ENCODE results near the gene MED13L. TPM values are rescaled to one million over a fixed set of nuclear protein-coding genes. Genes with fewer than 3 reads are reported as not detected.

Gene MED13L
- total RNA-seq, 2 donors from 2014 or later: 88.9 to 140 TPM

- WGBS: 47% methylated on average over 4 of the region's 4 CpGs
- no peak for DNase-seq (ENCODE audit: low spot score)
- H3K27me3 ChIP-seq (replicated peaks; ENCODE audit: insufficient read depth): no peaks in the 10 kb centered on the region
- H3K4me1 ChIP-seq (replicated peaks): peaks cover 4% of the 10 kb centered on the region
- no peaks in the 10 kb centered on the region for H3K9me3 ChIP-seq
- H3K36me3 ChIP-seq: no peaks in the 10 kb centered on the region
- no peak overlapping the region for H3K27ac ChIP-seq
- TF ChIP-seq CTCF (IDR thresholded peaks at IDR 0.05): no peak
- TF ChIP-seq POLR2A (IDR thresholded peaks at IDR 0.05): no peak
- no peak for TF ChIP-seq POLR2AphosphoS5 (IDR thresholded peaks at IDR 0.05)
- intact Hi-C loops (cut with DNase I): no loop called here
- H3K4me3 ChIP-seq: no peak overlapping the region
Measured at GRCh38 chr12:116150001-116150400, 127.5 kb downstream of the MED13L start.

GRCh38 chr12:116148844-116149243 is 128.6 kb downstream of the MED13L start:
- intact Hi-C loops (cut with DNase I): no loop called here
- Histone ChIP-seq H3K9me3 (no peaks in the 10 kb centered on the region), H3K36me3 (no peaks in the 10 kb centered on the region), H3K4me3 (no peak overlapping the region), H3K27ac (no peak overlapping the region), H3K27me3 (replicated peaks; ENCODE audit: insufficient read depth) (no peaks in the 10 kb centered on the region), H3K4me1 (replicated peaks) (peaks cover 6% of the 10 kb centered on the region)
- no peak for TF ChIP-seq POLR2AphosphoS5 (IDR thresholded peaks at IDR 0.05)
- no peak for TF ChIP-seq POLR2A (IDR thresholded peaks at IDR 0.05)
- TF ChIP-seq CTCF (IDR thresholded peaks at IDR 0.05): no peak
- whole genome bisulfite sequencing: 81% methylated on average over 3 of the region's 3 CpGs
- DNase-seq (ENCODE audit: low spot score): no peak

GRCh38 chr12:116146386-116146785 is 131.1 kb downstream of the MED13L start:
- peaks cover 4% of the 10 kb centered on the region for H3K4me1 ChIP-seq (replicated peaks)
- intact Hi-C loops (cut with DNase I): no loop called here
- 99% methylated on average over 8 of the region's 8 CpGs for WGBS

GRCh38 chr12:116145451-116145850 is 132.0 kb downstream of the MED13L start:
- no peaks in the 10 kb centered on the region for H3K27me3 ChIP-seq (replicated peaks; ENCODE audit: insufficient read depth)
- no peaks in the 10 kb centered on the region for H3K9me3 ChIP-seq
- no peak overlapping the region for H3K27ac ChIP-seq
- WGBS: 97% methylated on average over 3 of the region's 3 CpGs
- peaks cover 4% of the 10 kb centered on the region for H3K4me1 ChIP-seq (replicated peaks)
- no peaks in the 10 kb centered on the region for H3K36me3 ChIP-seq
- no peak for DNase-seq (ENCODE audit: low spot score)
- TF ChIP-seq CTCF (IDR thresholded peaks at IDR 0.05) (no peak), POLR2AphosphoS5 (IDR thresholded peaks at IDR 0.05) (no peak), POLR2A (IDR thresholded peaks at IDR 0.05) (no peak)
- H3K4me3 ChIP-seq: no peak overlapping the region
- intact Hi-C loops (cut with DNase I): no loop called here

More at GRCh38 chr12:116146386-116146785, 131.1 kb downstream of the MED13L start:
- Histone ChIP-seq H3K9me3 (no peaks in the 10 kb centered on the region), H3K27me3 (replicated peaks; ENCODE audit: insufficient read depth) (no peaks in the 10 kb centered on the region), H3K36me3 (no peaks in the 10 kb centered on the region), H3K4me3 (no peak overlapping the region), H3K27ac (no peak overlapping the region)
- DNase-seq (ENCODE audit: low spot score): no peak
- no peak for TF ChIP-seq POLR2AphosphoS5 (IDR thresholded peaks at IDR 0.05)
- no peak for TF ChIP-seq POLR2A (IDR thresholded peaks at IDR 0.05)
- TF ChIP-seq CTCF (IDR thresholded peaks at IDR 0.05): no peak

GRCh38 chr12:116144384-116144783 is 133.1 kb downstream of the MED13L start:
- TF ChIP-seq POLR2A (IDR thresholded peaks at IDR 0.05) (no peak), POLR2AphosphoS5 (IDR thresholded peaks at IDR 0.05) (no peak), CTCF (IDR thresholded peaks at IDR 0.05) (no peak)
- intact Hi-C loops (cut with DNase I): no loop called here
- H3K4me3 ChIP-seq: no peak overlapping the region

More at GRCh38 chr12:116144384-116144783, 133.1 kb downstream of the MED13L start:
- Histone ChIP-seq H3K36me3 (no peaks in the 10 kb centered on the region), H3K4me1 (replicated peaks) (peaks cover 4% of the 10 kb centered on the region), H3K27ac (no peak overlapping the region), H3K9me3 (no peaks in the 10 kb centered on the region), H3K27me3 (replicated peaks; ENCODE audit: insufficient read depth) (no peaks in the 10 kb centered on the region)
- no peak for DNase-seq (ENCODE audit: low spot score)
- 31% methylated on average over 1 of the region's 1 CpG for WGBS
